Activated T-cell treated with anti-CD3 and anti-CD28 coated beads, Interleukin-2, amount 50 U/mL, for 72 hours (primary cell): ENCODE results near the gene SSC4D. TPM values are rescaled to one million over a fixed set of nuclear protein-coding genes. Genes with fewer than 3 reads are reported as not detected.

Experiments used
- ATAC-seq, 2 donors: fragments of 150-1000 bp; cut with Tn5 transposase; replicated peaks in 1 of 2; 2 replicates each; pipeline ENCODE4 v1.10.0; 2021; ENCODE audit warnings: moderate library complexity in 2 of 2, mild to moderate bottlenecking in 1 of 2
- DNase-seq, 2 donors: peaks; one replicate each; pipeline ENCODE4 v3.0.0; 2021 to 2022; ENCODE audit warnings: mixed read lengths in 1 of 2
- H3K27ac Mint-ChIP-seq: one replicate; pipeline ENCODE4 v1.8.0; 2022; ENCODE audit warnings: mild to moderate bottlenecking, moderate library complexity, mixed read lengths
- H3K27me3 Mint-ChIP-seq: one replicate; pipeline ENCODE4 v1.8.0; 2022; ENCODE audit warnings: low read depth, mixed read lengths
- H3K36me3 Mint-ChIP-seq, 2 donors: one replicate each; pipeline ENCODE4 v1.8.0; 2022; ENCODE audit warnings: mixed read lengths in 2 of 2, mild to moderate bottlenecking in 1 of 2; ENCODE audit not compliant: insufficient read depth in 2 of 2
- H3K4me1 Mint-ChIP-seq: one replicate; pipeline ENCODE4 v1.8.0; 2022; ENCODE audit warnings: low read depth, mixed read lengths
- H3K4me3 Mint-ChIP-seq, 2 donors: one replicate each; pipeline ENCODE4 v1.8.0; 2022; ENCODE audit warnings: mild to moderate bottlenecking in 2 of 2, mixed read lengths in 2 of 2, moderate library complexity in 2 of 2
- H3K9me3 Mint-ChIP-seq, 2 donors: one replicate each; pipeline ENCODE4 v1.8.0; 2022; ENCODE audit warnings: mixed read lengths in 2 of 2
- total RNA-seq, 2 donors: library from RNA; stranded (reverse); gene quantifications; one replicate each; pipeline ENCODE4 v1.2.3, GENCODE V29; 2022

SSC4D gene
- total RNA-seq, 2 donors from 2014 or later = 0.60 to 1.0 TPM

DNA sequence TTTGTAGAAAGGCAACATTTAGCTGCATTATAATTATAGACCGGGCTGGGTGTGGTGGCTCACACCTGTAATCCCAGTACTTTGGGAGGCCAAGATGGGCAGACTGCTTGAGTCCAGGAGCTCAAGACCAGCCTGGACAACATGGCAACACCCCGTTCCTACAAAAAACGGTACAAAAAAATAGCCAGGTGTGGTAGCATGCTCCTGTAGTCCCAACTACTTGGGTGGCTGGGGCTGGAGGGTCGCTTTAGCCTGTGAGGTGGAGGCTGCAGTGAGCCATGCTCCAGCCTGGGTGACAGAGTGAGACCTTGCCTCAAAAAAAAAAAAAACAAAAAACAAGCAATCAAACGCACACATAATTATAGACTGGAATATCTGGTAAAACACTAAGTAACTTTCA is 55.8 kb downstream of the SSC4D start:
- H3K4me3 Mint-ChIP-seq = no peak overlapping the region
- H3K27me3 Mint-ChIP-seq = no peaks in the 10 kb centered on the region
- H3K27ac Mint-ChIP-seq = no peak overlapping the region
- H3K36me3 Mint-ChIP-seq = peaks cover 11 to 41% of the 10 kb centered on the region in 2 donors
- peaks cover 78% of the 10 kb centered on the region for H3K4me1 Mint-ChIP-seq
- ATAC-seq (no peak), DNase-seq (no peak)
- no peaks in the 10 kb centered on the region for H3K9me3 Mint-ChIP-seq

DNA sequence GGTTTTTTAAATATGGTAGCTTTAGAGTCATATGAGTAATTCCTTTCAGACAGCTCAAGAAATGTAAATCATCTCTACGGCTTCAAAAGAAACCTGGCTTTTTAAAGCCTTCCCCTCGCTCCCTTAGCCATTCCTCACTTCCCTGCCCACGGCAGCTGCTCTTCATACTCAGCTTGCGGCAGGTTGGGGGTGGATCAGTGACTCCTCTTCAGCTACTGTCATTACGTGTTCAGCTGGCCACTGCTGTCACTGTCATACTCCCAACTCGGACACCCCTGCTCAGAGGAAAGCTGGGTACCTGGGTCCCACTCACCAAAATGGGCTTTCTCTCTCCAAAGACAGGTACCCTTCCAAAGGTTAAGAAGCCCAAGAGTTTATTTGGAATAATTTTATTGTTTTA is 57.3 kb downstream of the SSC4D start:
- Mint-ChIP-seq H3K9me3 (no peaks in the 10 kb centered on the region), H3K27ac (no peak overlapping the region), H3K36me3 (peaks cover 10 to 38% of the 10 kb centered on the region in 2 donors), H3K4me1 (peaks cover 88% of the 10 kb centered on the region), H3K4me3 (no peak overlapping the region), H3K27me3 (no peaks in the 10 kb centered on the region)
- DNase-seq = no peak
- peak in 1 of 2 donors; percentile 75 for ATAC-seq

DNA sequence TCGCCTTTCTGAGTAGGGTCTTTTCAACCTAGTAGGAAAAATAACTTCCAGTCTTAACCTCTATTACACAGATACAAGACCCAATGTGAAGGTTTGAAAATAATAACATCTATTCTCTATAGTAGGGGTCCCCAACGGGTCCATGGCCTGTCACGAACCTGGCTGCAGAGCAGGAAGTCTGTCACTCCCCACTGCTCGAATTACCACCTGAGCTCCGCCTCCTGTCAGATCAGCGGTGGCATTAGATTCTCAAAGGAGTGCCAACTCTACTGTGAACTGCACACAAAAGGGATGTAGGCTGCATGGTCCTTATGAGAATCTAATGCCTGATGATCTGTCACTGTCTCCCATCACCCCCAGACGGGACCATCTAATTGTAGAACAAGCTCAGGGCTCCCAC is 58.1 kb downstream of the SSC4D start:
- H3K36me3 Mint-ChIP-seq = peaks cover 12 to 44% of the 10 kb centered on the region in 2 donors
- no peaks in the 10 kb centered on the region for H3K9me3 Mint-ChIP-seq
- ATAC-seq = no peak
- H3K27ac Mint-ChIP-seq = peak overlapping the region; percentile 25
- H3K27me3 Mint-ChIP-seq = no peaks in the 10 kb centered on the region
- H3K4me3 Mint-ChIP-seq = no peak overlapping the region
- peaks cover 88% of the 10 kb centered on the region for H3K4me1 Mint-ChIP-seq
- DNase-seq = no peak

DNA sequence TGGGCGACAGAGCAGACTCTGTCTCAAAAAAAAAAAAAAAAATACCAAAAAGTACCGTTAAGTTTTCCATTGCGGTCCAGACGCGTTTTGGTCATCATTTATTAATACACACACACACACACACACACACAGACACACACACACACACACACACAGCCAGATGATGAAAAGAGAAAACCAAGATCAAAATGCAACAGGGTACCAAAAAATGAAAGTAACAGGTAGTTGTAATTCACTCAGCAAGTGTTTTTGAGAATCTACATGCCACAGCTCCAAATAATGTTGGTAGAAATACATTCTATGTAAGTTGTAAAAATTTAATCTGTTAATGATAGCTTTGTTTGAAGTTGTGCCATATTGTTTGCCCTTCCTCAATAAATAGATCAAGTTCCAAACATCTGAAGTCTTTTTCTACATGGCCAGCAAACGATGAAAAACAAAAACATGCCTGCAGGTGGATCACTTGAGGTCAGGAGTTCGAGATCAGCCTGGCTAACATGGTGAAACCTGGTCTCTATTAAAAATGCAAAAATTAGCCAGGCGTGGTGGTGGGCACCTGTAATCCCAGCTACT is 60.1 kb downstream of the SSC4D start:
- peak overlapping the region in 1 of 2 donors; percentile 13 for H3K4me3 Mint-ChIP-seq
- ATAC-seq = no peak
- no peaks in the 10 kb centered on the region for H3K9me3 Mint-ChIP-seq
- no peak for DNase-seq
- peaks cover 88% of the 10 kb centered on the region for H3K4me1 Mint-ChIP-seq
- H3K27ac Mint-ChIP-seq = peak overlapping the region; percentile 84
- H3K27me3 Mint-ChIP-seq = no peaks in the 10 kb centered on the region
- peaks cover 19 to 41% of the 10 kb centered on the region in 2 donors for H3K36me3 Mint-ChIP-seq

DNA sequence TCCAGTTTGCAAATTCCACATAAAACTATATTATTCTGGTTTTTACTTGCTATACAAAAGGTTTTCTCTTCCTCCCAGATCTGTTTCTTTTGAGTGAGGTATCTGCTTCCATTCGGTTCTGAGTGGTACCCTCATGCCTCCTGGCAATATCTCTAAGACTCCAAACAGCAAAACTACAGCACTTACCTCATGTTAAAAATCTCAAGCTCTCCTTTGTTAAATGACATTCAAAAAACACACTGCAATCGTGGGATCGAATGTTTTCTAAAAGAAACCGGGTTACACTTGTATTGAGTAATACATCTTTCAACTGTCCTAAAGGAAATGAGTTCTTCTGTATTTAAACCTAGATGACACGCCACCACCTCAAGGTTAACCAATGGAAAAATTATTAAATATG is 61.8 kb downstream of the SSC4D start:
- ATAC-seq (no peak), DNase-seq (no peak)
- H3K36me3 Mint-ChIP-seq = peaks cover 22 to 50% of the 10 kb centered on the region in 2 donors
- peak overlapping the region; percentile 94 for H3K27ac Mint-ChIP-seq
- peaks cover 96% of the 10 kb centered on the region for H3K4me1 Mint-ChIP-seq
- H3K9me3 Mint-ChIP-seq = no peaks in the 10 kb centered on the region
- peak overlapping the region in 1 of 2 donors; percentile 53 for H3K4me3 Mint-ChIP-seq
- no peaks in the 10 kb centered on the region for H3K27me3 Mint-ChIP-seq

DNA sequence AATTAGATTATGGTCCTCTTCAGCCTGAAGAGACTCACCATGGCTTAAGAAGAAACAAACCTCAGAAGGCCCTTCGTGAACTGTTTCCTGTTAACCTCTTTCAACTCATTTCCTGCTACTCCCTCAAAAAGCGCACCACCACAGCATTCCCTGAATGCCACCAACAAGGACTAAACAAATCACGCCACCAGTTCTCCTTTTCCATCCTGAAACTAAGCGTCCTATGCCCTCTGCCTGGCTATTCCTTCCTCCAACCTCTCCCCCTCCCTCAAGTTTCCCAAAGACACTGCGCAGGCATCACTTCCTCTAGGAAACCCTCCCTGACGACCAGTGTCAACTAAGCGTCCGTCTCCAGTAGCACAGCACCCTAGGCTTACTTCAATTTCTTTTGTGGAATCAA is 62.7 kb downstream of the SSC4D start:
- no peaks in the 10 kb centered on the region for H3K27me3 Mint-ChIP-seq
- peaks cover 96% of the 10 kb centered on the region for H3K4me1 Mint-ChIP-seq
- DNase-seq = no peak
- peak overlapping the region; percentile 56 for H3K27ac Mint-ChIP-seq
- no peak for ATAC-seq
- H3K4me3 Mint-ChIP-seq = peak overlapping the region in 1 of 2 donors; percentile 5
- H3K36me3 Mint-ChIP-seq = peaks cover 24 to 54% of the 10 kb centered on the region in 2 donors
- H3K9me3 Mint-ChIP-seq = no peaks in the 10 kb centered on the region

DNA sequence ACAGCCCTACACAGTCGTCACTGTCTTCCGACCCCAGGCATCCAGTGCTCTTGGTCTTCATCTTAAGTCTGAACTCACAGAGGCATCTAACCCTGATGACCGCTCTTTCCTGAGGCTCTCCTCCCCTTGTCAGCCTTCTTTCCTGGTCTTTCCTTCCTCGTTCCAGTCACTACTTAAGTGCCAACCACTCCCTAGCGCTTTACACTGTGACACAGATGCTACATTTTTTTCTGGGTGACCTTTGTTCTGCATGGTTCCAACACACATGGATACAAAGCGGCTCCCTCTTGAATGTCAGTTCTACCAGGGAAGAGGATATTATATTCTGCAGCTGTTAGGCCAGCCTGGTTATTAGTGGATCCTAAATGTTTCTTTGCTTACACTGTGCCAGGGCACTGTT is 63.4 kb downstream of the SSC4D start:
- DNase-seq (no peak), ATAC-seq (no peak)
- Mint-ChIP-seq H3K4me3 (no peak overlapping the region), H3K27me3 (no peaks in the 10 kb centered on the region), H3K27ac (peak overlapping the region; percentile 28), H3K9me3 (no peaks in the 10 kb centered on the region), H3K36me3 (peaks cover 24 to 50% of the 10 kb centered on the region in 2 donors), H3K4me1 (peaks cover 94% of the 10 kb centered on the region)

DNA sequence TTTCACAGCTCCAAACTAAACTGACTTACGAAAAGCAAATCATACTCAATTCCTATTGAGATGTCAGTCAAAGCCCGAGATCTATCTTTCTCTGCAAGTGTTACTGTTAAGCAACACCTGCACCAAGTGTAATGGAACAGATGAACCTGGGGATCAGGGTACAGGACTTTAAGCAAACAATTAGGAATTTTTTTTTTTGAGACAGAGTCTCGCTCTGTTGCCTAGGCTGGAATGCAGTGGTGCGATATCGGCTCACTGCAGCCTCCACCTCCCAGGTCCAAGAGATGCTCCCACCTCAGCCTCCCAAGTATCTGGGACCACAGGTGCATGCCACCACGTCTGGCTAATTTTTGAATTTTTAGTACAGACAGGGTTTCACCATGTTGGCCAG is 65.6 kb downstream of the SSC4D start:
- no peak for ATAC-seq
- DNase-seq = no peak
- Mint-ChIP-seq H3K36me3 (peaks cover 23 to 50% of the 10 kb centered on the region in 2 donors), H3K9me3 (no peaks in the 10 kb centered on the region), H3K27ac (peak overlapping the region; percentile 71), H3K4me3 (peak overlapping the region; percentile 22 to 27), H3K27me3 (no peaks in the 10 kb centered on the region), H3K4me1 (peaks cover 94% of the 10 kb centered on the region)

DNA sequence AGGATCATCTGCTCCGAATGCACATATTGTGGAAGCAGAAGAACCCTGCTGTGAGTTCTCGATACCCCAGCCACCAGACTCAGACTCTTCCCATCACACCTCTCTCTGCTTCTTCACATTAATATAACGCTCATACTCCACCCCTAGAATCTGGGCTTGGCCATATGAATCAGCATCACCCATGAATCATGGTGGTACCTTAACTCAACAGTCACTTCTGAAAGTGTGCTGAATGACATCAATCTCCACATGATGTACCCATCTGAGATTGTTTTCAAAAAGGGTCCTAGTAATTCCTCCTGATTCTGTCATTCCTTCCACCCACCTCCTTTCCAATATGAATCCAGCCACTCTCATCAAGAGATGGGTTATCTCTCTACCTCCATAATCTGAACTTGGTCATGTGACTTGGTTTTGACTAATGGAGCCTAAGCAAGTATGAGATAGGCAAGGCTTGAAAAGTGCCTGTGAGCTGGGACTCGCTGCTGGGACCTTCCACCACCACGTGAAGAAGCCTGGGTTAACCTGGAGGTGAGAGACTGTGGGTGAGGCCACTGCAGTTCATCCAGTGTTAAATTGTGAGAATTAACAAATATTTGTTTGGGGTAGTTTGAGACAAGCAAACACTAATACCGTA is 66.1 kb downstream of the SSC4D start:
- ATAC-seq (peak; percentile 98), DNase-seq (peak; percentile 36 to 47)
- Mint-ChIP-seq H3K27me3 (no peaks in the 10 kb centered on the region), H3K4me3 (peak overlapping the region; percentile 22 to 27), H3K36me3 (peaks cover 23 to 50% of the 10 kb centered on the region in 2 donors), H3K4me1 (peaks cover 93% of the 10 kb centered on the region), H3K9me3 (no peaks in the 10 kb centered on the region), H3K27ac (peak overlapping the region; percentile 71)

DNA sequence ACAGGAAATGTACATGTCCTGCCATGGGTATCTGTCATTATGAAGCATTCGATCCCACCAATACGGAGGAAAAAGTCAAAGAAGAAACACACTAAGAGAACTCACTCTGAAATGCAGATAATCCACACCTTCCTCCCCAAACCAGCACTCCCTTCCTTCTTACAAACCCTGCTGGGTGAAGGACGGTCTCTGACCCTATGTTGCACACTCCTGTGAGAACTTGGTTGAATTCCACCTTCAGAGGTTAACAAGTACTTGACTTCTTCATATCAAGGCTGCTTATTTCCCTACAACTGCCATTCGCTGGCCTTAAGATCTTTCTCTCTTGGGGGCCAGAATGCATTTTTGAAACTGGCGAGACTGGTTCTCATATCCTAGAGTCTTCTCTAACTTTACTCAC is 67.3 kb downstream of the SSC4D start:
- H3K4me1 Mint-ChIP-seq = peaks cover 92% of the 10 kb centered on the region
- H3K4me3 Mint-ChIP-seq = no peak overlapping the region
- no peak for DNase-seq

DNA sequence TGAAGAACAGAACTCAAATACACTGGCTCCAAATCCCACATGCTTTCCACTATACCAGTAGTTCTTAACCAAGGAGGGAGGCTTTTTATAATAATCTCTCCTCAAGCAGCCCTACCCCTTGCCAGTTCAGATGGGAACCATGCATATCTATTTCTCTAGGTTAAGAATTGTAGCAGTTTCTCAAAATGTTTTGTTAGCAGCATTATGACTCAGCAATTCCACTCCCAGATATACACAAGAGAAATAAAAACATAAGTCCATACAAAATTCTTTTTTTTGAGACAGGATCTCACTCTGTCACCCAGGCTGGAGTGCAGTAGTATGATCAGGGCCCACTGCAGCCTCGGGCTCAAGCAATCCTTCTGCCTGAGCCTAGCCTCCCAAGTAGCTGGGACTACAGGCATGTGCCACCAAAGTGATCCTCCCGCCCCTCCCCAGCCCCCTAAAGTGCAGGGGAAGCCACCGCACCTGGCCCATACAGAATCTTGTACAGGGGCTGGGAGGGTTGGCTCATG is 68.8 kb downstream of the SSC4D start:
- H3K4me1 Mint-ChIP-seq = peaks cover 76% of the 10 kb centered on the region
- no peaks in the 10 kb centered on the region for H3K27me3 Mint-ChIP-seq
- peak overlapping the region; percentile 66 for H3K27ac Mint-ChIP-seq
- peaks cover 12 to 37% of the 10 kb centered on the region in 2 donors for H3K36me3 Mint-ChIP-seq
- H3K4me3 Mint-ChIP-seq = no peak overlapping the region
- H3K9me3 Mint-ChIP-seq = no peaks in the 10 kb centered on the region
- ATAC-seq = no peak
- DNase-seq = no peak

More for the DNA sequence above, 67.3 kb downstream of the SSC4D start:
- Mint-ChIP-seq H3K36me3 (peaks cover 20 to 50% of the 10 kb centered on the region in 2 donors), H3K27ac (peak overlapping the region; percentile 22), H3K9me3 (no peaks in the 10 kb centered on the region), H3K27me3 (no peaks in the 10 kb centered on the region)
- no peak for ATAC-seq
